HG03175 (cell line): Measurements from ENCODE around the gene LILRA5.
"Not testable (repeated sequence)": the region's sequence is repeated elsewhere in the genome, so short reads cannot be mapped to it uniquely, and the experiment has no call there.

ENCODE experiments used
- ATAC-seq: cut with Tn5 transposase; IDR thresholded peaks from one replicate; pipeline ENCODE4 v1.9.1; 2021; ENCODE audit warnings: mild to moderate bottlenecking, moderate library complexity; ENCODE audit not compliant: unreplicated experiment

Gene LILRA5

DNA sequence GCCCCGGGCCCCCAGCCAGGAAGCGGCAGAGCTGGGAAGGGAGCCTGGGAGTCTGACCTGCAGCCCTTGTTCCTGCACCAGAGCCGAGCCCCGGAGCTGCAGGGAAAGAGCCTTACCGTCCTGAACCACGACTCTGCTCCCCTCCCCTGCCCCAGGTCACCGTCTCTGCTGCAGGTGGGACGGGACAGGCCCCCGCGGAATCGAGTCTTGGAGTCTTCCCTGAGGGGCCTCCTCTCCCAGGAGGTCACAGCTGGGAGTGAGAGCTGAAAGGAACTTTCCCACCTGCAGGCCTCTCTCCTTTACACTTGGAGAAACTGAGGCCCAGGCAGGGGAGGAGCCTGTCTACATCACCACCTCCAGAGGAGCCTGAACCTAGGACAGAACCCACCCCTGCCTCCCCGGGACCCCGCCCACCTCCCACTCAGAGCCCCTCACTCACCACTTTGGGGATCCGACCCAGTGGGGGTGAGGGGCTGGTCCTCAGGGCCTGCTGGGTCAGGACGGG is 35.8 kb downstream of the LILRA5 start:
- ATAC-seq = not testable (repeated sequence)

DNA sequence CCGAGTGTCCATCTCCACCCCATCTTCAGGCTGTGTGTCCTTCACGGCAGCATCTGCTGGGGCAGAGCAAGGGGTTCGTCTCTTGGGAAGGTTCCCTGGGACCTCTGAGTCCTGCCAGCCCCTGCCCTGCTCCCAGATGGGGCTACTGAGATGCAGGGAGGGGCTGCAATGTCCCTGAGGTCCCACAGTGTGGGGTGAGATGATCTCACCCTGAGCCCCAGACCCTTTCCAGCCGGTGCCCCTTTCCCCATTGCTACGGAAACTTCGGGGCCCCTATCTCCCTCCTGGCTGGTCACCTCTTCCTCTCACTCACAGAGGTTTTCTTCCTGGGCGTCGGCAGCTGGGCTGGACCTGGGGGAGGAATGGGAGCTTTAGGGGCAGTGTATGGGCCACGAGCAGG is 37.0 kb downstream of the LILRA5 start:
- ATAC-seq = no peak

DNA sequence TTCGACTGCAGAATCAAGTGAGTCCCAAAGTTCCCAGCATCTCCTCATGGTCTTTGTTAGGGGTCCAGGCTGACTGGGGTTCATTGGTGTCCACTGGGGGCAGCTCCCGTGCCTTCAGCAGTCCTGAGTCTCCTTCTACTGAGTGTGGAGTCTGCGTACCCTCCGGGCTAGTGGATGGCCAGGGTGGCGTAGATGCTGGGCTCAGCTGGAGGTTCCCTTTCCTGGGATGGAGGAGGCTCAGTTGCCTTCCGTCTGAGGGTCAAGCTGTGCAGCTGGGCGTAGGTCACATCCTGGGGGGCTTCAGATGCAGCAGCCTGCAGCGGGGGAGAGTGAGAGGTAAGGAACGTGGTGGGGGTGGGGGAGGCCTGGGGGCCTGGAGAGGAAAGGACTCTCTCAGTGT is 38.5 kb downstream of the LILRA5 start:
- not testable (repeated sequence) for ATAC-seq

DNA sequence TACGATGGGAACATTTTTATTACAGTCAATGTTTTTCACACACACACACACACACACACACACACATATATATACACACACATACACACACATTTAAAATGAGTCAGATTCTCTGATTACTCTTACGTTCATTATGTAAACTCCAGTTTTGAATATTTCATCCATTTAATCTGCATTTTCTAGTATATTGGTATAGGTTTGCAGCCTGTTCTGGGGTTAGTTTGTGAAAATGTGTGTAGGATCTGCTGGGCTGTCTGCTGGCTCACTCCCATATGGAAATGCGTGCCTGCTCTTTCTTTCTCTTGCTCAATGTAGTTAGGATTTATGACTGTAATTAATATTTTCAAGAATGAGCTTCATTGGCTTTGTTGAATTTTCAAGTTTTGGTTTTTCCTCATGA is 39.1 kb downstream of the LILRA5 start:
- no peak for ATAC-seq

DNA sequence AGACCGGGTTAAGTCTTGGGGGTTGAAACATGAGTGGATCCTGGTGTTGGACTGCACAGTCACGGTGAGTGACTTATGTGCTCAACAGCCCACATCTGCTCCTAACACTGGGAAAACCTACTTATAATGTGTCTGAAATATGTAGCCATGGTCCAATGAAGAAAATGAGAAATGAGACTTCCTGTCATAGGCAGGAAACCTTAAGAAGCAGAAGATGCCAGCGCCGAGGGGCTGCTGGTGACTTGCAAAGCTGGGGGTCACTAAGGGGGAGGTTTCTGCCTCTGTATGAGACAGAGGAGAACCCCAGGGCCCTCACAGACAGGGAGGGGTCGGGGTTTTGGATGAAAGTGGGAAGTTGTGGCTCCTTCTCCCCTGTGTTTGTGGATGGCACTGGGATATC is 40.8 kb downstream of the LILRA5 start:
- ATAC-seq = not testable (repeated sequence)

DNA sequence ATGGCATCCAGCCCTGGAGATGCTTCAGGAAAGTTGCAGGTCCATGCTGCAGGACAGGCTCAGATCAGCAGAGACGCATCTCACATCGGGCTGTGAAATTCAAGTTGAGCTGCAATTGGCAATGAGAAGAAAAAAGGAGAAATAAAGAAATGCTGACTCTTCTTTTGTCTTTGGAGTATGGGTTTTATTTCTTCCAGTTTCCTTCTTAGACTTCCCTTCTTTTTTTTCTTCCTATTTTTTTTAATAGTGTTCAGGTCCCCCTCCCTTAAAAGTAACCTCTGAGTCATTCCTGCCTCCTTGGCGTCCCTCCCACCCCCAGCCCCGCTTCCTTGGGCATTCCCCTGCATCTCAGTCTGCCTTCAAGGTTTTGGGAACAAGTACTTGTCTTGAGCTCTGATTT is 41.4 kb downstream of the LILRA5 start:
- not testable (repeated sequence) for ATAC-seq

DNA sequence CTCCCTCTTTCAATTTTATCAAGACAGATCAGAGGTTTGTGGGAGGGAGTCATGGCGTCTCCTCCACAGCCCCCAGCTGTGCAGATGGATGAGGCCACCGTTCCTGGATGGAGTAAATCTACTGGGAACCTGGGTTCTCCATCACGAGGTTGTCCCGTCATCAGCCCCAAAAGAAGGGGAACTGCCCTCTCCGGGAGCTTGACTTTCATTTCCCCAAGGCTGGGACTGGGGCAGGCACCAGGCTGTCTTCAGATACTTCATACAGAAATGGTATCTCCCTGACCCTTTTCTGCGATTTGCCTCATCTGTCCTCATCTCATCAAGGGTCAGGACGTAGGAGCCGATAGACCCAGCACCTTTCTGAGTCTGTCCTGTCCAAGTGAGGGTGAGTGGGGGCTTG is 41.9 kb downstream of the LILRA5 start:
- ATAC-seq = no peak

DNA sequence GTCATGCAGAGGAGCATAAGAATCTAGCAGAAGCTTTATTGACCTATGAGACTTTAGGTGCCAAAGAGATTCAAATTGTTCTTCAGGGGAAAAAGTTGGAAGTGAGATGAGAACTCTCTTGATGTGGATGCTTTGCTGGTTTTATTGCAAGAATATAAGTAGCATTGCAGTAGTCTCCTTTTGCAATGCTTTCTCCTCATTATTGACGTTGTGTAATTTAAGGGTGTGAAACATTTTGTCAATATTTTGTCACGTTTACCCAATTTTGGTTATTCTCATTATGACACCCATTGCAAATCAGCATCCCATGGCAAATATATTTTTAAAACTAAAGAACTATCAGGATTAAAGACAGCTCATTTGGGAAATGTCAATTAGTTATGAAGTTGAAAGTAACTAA is 44.0 kb downstream of the LILRA5 start:
- ATAC-seq = no peak

DNA sequence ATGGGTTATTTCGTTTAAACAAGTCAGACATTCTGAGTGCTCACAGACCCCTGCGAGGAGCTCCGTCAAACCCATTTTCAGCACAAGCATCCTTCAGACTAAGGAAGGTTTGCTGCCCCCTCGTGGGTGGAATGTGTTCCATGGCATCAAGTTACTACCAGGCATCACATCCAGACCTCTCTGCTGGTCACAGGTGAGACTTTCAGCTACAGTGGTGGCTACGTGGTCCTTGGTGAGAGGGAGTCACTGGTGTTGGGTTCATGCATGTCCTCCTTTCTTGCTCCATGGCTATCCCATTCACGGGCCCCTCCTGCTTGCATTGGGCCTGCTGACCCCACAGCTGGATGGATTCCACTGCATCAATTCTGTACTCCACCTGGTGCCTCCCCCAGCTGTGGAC is 46.8 kb downstream of the LILRA5 start:
- ATAC-seq = no peak

DNA sequence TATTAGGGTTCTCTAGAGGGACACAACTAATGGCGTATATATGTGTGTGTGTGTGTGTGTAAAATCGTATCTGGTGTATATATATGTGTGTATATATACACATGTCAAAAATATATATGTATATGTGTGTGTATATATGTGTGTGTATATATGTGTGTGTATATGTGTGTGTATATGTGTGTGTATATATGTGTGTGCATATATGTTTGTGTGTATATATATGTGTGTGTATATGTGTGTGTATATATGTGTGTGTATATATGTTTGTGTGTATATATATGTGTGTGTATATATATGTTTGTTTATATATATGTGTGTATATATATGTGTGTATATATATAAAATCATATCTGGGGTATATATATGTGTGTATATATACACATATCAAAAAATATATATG is 50.5 kb downstream of the LILRA5 start:
- no peak for ATAC-seq

DNA sequence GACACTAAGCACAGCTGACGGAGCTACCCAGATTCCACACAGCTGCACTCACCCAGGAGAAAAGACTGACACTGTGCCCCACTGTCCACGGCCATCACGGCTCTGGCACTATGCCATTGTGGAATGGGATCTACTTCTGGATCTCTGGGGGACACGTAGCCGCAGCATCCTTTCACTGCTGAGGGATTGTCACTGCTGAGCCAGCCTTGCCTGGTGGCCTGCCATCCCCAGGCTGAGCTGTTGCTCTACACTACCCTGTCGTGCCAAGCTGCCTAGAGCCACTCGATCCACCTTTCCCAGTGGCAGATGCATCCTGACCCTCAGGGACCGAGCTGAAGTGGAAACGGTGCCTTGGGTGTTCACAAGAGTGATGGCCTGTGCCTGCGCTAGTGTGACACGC is 50.9 kb downstream of the LILRA5 start:
- no peak for ATAC-seq

DNA sequence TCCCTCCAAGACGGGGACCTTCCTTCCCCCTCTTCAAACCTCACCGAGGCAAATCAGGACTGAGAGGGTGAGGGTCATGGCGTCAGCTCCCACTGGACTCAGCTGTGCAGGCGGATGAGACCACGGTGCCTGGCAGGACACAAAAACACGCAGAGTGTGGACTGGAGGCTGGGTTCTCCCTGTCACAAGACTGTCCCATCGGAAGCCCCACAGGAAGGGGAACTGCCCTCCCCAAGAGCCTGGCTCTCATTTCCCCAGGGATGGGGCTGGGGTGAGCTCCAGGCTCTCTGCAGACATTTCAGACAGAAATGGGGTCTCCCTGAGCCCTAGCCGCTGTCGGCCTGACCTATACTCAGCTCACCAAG is 55.9 kb downstream of the LILRA5 start, which contains the start of gene LILRB5:
LILRB5 (minus strand) TSS at position 158 of the 365 bp plus-strand sequence; CDS start at position 78, 80 bp downstream.
- ATAC-seq = no peak
